Hindlimb muscle (tissue), 1 donor: Measurements from ENCODE around the gene NIN. TPM values are rescaled to one million over a fixed set of nuclear protein-coding genes. Genes with fewer than 3 reads are reported as not detected.
"Not testable (repeated sequence)": the region's sequence is repeated elsewhere in the genome, so short reads cannot be mapped to it uniquely, and the experiment has no call there.

ENCODE experiments used
- DNase-seq: peaks from one replicate; pipeline ENCODE4 v3.0.0-alpha.2; 2013
- polyA plus RNA-seq: library from polyadenylated mRNA; unstranded; fragments of 120-200 nt; gene quantifications from one replicate; pipeline ENCODE4 v1.2.1, GENCODE V29; 2013; ENCODE audit not compliant: insufficient read length

The NIN gene
- polyA plus RNA-seq, 1 donor = 39.1 TPM

DNA sequence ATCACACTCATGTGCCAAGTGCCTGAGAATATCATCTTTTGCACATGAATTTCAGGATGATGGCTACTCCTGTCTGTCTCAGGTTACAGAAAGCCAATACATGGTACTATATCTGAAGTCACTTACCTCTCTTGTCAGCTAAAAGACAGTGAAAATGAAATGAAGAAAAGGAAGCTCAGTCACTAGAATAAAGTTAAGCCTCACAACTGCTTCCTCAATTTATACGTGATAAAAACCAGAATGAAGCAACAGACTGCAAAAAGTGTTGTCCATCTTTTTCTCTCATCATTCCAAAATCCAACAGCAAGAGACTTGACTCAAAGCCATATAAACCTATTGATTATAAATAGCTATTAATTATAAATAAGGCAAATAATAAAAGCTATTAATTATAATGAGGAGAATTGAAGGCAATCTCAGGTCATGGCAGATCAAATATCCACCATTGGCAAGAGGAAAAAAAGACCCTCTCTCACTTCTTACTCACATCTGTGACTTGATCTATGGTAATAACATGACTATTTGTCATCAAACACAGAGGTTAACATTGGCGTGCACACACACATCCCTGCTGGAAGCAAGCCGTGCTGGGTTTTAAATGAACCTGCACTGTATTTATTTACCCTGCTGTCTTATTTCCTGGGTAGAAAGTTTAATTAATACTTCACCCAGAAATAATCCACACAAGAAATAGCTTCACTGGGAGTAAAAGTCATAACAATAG, 10.0 kb downstream of the NIN start:
- DNase-seq = no peak

DNA sequence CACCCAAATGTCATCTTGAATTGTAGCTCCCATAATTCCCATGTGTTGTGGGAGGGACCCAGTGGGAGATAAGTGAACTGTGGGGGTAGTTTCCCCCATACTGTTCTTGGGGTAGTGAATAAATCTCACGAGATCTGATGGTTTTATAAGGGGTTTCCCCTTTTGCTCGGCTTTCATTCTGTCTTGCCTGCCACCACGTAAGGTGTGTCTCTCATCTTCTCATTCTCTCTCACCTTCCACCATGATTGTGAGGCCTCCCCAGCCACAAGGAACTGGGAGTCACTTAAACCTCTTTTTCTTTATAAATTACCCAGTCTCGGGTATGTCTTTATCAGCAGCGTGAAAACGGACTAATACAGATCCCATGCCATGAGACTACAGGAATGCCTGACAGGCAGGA, 11.7 kb downstream of the NIN start:
- not testable (repeated sequence) for DNase-seq

DNA sequence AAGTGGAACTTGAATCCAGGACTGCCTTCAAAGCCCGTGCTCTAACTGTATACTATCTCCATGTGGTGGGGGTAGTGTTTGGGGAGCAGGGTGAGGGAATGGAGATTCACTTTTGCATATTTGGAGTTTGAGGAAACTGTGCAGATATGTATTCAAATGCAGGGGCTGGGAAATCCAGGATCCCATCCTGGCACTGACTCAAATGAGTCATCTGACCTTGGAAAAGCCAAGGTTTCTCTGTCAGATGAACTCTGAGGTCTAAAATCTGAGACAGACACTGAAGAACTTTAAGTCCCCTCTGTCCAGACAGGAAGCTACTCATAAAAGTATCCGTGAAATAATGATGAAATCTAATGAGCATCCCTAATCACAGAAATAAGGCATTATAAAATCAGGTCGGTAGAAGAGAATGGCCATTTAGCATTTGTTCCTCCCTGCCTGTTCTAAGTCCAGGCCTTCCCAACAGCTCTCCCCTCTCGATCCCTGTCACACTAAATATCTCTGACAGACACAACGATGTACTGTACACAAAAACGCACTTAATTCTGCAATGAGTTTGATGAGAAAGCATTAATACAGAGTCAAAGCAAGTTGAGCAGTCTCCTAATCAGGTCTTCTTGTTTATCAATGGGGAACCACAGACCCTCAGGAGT, 14.4 kb downstream of the NIN start:
- DNase-seq = no peak

DNA sequence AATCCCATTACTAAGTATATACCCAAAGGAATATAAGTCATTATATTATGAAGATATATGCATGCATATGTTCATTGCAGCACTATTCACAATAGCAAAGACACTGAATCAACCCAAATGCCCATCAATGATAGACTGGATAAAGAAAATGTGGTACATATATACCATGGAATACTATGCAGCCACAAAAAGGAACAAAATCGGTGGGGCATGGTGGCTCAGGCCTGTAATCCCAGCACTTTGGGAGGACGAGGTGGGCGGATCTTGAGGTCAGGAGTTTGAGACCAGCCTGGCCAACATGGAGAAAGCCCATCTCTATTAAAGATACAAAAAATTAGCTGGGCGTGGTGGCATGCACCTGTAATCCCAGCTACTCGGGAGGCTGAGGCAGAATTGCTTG, 15.4 kb downstream of the NIN start:
- DNase-seq = not testable (repeated sequence)

DNA sequence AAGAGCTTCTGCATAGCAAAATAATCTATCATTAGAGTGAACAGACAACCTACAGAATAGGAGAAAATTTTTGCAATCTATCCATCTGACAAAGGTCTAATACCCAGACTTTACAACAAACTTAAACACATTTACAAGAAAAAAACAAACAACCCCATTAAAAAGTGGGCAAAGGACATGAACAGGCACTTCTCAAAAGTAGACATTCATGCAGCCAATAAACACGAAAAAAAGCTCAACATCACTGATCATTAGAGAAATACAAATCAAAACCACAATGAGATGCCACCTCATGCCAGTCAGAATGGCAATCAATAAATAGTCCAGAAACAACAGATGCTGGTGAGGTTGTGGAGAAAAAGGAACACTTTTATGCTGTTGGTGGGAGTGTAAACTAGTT, 15.9 kb downstream of the NIN start:
- not testable (repeated sequence) for DNase-seq

DNA sequence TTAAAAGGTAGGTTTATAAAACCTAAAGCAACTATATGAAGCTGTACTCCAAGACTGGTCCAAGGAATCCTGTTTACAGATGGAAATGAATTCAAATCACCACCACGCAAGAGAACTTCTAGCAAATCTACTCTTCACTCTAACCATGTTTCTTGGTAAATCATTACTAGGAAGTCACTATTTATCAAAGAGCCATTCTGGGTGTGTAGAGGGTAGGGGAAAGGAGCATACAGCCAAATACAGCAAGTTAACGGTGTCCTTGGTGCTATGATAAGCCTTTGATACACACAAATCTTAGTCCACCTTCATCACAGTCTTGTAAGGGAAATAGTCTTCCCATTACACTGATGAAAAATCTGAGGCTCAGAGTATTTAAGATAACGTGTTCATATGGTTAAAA, 16.8 kb downstream of the NIN start:
- DNase-seq = no peak

DNA sequence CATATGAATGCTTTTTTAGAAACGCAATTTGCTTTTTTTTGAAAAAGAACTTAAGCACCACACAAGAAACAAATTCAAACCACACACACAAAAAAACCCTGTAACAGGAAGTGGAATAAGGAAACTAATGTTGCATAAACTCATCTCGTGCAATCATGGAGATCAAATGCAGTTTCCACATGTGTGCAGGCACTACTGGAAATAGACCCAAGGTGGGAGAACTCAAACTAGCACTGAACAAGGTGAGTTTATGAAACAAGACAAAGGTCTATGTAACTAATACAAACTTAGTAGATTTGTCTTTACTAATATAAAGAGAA, 17.5 kb downstream of the NIN start:
- no peak for DNase-seq

DNA sequence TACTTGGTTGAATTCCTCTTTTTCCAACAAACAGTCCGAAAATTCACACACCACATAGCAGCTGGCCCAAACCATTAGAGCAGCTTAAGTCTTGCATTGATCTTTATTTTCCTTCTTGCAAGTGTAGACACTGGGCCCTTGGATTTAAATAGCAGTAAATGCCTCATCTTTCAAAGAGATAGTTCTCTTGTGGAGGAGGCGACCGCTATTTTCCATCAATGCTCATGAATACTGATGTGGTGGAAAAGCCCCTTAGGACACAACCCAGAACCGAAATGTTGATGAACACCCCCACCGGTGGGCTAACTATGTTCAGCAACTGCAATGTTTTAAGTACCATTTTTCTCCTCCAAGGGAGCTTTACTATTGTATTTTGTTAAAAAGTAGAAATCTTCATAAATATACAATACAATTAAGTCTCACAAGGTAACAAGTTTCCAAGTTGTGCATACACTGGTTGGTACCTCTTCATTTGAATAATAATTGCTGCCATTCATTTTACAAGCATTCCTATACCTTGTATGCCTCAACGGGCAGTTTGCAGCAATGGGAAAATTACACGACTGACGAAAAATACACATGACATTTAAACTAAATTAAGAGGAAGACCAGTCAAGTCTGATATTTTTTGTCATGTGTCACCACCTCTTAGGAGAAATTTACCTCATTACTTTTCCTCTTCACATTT, 18.0 kb downstream of the NIN start:
- DNase-seq = no peak

DNA sequence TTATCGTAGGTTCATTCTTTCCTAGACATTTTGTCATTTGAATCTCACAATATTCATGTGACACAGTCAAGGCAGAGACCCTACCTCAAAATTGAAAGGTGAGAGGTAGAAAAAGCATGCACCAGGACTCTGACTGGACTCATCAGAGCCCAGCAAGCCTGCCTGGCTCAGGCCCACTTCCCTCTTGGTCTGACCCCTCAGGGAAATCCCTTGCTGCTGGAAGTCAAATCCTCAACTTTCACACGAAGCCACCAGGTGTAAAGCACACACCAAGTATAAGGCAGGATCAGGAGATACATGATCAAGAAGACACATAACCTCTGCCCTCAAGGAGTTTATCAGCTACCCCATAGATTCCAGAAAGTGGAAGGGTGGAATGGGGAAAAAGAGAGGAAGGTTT, 18.8 kb downstream of the NIN start:
- DNase-seq = no peak

DNA sequence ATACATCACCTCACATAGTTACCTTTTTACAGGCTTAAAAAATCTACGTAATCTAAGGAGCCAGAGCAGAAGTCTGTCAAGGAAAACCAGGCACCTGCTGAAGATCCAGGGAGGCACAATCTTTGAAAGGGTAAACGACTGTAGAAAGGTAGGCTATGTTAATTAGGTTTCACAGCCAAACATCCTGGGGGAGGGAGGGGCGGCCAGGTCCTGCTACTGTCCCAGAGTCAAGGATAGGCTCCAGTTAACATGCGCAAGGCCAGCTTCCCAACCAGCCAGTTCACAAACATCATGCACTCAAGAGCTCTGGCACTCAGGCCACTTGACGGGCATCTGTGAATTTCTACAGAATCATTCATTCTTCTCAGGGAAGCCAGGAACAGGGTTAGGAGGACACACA, 22.9 kb downstream of the NIN start:
- no peak for DNase-seq

DNA sequence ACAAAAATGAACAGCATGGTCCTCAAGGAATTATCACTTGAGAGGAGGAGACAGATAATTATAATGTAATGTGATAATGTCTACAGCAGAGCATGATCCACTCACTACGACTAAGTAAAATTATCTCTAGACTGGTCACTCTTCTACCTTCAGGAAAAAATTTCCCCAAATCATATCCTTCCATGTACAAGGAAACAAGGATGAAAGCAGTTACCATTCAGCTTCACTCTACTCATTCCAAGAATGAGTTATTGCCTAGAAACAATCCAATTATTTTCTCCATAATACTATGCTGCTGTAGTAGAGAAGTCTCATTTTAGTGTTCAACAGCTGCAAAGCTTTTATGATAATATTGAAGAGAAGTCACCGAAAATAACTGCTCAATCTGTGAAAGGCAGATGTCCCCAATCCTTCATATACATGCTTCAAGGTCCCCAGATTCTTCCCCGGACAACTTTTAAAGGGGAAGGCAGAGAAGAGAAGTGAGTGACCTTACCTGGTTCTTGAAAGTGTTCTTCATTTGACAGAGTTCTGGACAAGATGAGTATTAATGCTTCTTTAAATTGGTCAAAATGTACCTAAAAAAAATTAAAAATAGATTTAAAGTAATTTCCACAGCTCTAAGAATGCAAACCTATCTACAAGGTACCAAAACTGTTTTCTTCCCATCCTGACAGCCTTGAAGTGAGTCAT, 24.6 kb downstream of the NIN start:
- DNase-seq = no peak

DNA sequence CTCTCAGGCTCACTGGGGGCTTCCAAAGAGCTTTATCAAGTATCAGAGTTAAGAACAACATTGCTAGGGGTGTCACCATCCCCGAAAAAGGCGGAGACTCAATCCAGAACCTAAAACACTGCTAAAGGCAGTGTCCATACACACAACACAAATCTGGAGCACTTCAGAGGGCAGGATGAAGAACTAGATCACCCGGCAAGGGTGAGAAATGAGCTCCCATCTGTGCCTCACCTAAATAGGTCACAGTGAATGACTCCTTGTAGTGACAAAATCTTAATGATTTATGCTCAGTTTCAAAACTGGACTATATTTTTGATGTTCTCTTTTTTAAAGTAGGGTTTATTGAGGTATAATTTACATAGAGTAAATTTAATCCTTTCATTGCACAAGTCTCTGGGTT, 25.6 kb downstream of the NIN start:
- DNase-seq = no peak

DNA sequence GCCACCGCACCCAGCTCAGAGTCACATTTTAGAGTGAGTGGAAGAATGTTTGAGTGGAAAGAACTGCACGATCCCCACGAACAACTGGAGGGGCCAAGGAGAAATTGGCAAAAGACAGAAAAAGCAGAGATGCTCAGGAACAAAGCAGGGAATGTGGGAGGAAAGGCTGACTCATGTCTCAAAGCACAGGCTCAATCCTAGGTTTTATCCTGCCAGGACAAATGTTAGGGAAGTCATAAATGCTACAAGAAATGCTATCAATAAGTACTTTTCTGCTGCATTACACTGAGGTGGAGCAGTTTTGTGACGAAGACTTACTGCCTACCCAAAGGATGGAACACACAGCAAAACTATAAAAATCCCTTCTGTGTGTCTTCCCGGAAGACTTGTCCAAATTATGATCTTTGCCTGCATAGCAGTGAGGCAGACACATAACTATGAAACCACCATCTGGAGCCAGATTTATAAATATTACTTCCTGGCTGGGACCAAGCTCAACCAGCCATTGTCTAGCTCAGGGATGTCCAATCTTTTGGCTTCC, 26.7 kb downstream of the NIN start:
- DNase-seq = peak; percentile 57

DNA sequence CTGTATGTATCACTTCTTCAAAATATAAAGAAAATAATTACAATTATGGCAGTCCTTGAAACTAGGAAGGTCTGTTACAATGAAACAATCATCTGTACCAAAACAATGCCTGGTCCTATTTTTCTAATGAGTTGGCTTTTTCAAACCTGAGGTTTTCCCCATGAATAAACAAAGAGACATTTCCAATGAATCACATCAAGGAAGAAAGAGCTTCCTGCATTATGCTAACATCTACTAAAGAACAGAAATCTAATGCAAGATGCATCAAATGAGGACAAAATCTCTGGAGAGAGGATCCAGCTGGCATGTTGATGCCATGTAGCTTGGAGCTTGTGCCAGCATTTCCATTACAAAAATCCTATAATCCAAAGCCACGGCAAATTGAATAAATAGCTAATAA, 29.3 kb downstream of the NIN start:
- no peak for DNase-seq

DNA sequence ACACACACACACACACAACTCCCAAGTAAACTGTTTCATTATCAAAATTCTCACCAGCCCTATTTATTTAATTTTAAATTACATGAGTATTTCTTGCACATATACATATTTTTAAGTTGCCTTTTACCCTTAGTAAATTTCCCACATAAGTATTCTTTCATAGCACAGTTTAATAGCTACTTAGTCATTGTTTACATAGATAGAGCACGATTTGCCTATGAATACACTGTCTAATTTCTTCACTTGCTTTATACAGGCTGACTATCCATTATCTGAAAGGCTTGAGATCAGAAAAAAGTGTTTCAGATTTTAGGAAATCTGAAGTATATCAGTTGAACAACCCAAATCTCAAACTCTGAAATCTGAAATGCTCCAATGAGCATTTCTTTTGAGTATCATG, 30.9 kb downstream of the NIN start:
- no peak for DNase-seq

DNA sequence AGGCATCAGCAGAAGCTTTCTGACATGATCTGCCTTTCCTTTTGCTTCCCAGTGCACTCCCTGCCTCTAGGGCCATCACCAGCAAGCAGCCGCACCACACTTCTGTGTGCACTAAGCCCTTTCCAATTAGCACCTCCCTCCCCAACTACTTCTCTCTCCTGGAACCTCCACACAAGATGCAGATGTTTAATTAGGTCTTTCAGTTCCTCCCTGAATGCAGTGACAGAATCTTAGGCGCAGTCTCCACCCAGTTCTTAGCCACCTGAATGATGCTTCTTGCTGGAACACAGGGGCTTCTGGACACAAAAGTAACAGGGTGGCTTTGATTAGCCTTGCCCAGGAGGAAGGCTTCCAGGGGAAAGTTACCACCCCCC, 32.9 kb downstream of the NIN start:
- no peak for DNase-seq

DNA sequence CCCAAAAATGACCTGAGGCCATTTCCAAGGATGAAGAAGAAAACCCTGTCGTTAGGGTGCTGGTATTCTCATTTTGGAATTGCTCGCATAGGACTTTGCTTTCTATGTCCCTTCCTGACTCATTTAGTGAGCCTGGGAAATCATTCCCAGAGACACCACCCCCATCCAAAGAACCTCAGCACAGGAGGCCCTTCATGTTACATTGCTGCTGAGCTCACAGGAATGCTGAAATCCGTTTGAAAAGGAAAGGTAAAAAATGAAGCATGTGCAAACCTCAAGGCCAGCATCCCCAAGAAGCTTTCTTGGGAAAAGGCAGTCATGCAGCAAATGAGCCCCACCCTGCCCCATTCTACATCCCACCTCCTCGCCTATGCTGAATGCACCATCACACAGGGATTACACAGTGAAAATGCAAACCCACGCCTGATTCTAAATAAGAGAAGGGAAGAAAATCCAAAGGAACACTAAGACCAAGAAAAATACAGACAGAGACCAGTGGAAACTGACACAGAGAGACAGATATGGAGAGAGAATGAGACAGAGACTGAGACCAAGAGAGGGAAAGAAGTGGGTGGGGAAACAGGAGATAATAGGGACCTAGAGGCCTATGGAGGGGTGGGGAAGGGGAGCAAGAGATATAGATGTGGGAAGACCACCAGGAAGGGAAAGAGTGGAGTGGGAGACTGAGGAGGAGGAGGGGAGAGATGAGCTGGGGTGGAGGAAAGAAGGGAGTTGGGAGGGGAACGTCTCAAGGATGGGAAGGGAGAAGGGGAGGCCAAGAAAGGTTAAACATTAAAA, 33.5 kb downstream of the NIN start:
- DNase-seq = no peak

DNA sequence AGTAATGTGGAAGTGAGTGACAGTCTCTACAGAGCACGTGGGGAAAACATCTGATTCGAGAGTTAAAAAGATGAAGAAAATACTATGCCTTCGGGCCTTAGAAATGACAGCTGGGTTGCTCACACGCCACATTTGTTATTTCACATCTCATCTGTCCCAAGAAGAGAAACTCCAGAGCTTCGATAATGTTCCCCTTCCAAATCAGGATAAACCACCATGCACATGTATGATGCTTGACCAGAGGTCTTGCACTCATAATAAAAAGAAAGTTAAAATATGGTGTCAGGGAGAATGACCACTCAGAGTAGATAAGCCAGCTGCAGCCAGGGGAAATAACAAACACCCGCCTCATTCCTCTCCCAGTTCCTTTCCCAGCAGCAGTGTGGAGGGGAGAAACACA, 34.6 kb downstream of the NIN start:
- DNase-seq = no peak

DNA sequence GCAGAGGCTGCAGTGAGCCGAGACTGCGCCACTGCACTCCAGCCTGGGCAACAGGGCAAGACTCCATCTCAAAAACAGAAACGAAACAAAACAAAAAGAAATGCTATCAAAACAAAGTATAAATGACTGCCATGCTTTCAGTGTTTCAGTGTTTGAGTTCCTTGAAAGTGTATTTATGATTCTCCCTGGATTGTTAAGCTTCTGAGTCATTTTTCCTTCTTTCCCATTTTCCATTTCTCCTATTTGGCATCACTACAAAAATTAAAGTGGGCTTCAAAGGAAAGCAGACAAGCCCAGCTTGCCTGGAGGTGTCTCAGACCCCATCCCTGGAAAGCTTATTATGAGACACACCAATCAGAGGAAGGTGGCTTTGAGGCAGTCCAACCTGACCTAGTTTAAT, 35.1 kb downstream of the NIN start:
- DNase-seq = no peak

DNA sequence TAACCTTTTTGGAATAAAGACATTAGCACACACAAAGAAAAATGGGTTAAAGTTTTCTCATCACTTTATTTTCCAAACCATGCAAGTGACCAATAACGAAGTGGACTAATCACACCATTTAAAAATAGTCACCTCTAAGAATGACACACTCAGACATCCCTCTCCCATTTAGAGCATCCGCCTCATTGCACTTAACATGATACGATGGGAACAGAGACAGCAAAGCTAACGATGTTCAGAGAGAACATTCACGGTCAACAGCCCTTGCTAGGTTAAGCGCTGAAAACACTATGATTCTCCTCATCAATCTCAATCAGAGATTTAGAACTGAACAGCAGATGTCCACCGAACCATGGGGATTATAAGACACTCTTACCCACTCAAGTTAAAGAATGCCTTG, 35.8 kb downstream of the NIN start:
- no peak for DNase-seq

DNA sequence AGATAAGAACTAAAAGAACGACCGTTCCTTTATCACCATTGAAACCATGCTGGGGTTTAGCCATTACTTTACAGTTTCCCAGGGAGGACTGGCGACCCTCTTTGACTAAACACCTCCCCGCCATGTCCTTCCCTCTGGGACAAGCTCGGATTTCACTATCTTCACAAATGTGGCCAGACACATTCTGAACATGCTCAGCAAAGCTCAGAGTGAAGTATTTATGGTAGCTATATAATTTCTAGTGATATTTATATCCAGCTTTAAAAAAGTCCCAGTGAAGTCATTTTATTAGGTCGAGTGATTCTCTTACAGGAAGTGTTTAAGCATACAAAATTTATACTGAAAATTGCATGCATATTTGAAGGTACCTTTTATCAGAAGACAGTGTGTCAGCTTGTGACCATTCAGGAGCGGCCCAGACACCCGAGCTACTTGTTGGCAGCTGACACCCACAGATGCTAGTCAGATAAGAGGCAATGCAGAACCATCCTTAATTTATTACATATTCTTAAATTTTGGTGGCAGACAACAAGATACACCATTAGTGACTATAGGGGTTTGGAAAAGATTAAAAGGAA, 36.8 kb downstream of the NIN start:
- DNase-seq = no peak

DNA sequence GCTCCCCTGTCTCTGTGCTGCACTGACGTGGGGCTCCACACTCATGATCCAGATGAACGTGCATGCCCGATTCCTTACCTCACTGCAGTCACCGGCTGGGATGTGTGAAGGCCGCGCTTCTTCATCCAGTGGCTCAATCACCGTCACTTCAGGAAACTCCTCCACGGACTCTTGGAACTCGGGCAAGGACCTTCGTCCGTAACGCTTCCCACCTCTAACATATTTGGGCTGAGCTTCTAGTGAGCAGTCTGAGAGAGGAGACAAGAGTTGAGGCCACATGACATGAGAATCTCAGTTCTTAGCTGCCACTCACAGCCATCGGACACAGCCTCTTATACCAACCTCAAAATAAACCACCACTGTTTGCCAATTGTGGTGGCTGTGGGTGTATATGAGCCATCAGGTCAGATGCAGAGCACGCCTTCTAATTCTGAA, 38.3 kb downstream of the NIN start:
- no peak for DNase-seq
